Measurements from ENCODE around the gene PDIA4.

DNA sequence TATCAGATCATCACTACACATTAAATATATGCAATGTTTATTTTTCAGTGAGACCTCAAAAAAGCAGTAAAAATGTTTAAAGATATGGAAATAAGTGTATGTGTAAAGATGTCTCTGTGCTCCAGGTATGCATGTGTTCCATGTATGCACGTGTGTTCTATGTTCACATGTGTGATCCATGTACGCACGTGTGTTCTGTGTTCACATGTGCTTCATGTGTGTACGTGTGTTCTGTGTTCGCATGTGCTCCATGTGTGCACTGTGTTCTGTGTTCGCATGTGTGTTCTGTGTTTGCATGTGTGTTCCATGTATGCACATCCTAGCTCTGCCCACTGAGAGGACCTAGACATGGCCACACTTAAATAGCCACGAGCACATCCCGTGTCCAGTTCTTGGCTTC lies 15.6 kb upstream of the PDIA4 start:
- TF ChIP-seq, protein P1, sequence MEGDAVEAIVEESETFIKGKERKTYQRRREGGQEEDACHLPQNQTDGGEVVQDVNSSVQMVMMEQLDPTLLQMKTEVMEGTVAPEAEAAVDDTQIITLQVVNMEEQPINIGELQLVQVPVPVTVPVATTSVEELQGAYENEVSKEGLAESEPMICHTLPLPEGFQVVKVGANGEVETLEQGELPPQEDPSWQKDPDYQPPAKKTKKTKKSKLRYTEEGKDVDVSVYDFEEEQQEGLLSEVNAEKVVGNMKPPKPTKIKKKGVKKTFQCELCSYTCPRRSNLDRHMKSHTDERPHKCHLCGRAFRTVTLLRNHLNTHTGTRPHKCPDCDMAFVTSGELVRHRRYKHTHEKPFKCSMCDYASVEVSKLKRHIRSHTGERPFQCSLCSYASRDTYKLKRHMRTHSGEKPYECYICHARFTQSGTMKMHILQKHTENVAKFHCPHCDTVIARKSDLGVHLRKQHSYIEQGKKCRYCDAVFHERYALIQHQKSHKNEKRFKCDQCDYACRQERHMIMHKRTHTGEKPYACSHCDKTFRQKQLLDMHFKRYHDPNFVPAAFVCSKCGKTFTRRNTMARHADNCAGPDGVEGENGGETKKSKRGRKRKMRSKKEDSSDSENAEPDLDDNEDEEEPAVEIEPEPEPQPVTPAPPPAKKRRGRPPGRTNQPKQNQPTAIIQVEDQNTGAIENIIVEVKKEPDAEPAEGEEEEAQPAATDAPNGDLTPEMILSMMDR (IDR thresholded peaks at IDR 0.05) = no peak
- TF ChIP-seq POLR2A (IDR thresholded peaks at IDR 0.05) = no peak

All from esophagus squamous epithelium (tissue), 4 donors.